GM21786 (cell line): ENCODE data around the gene TBC1D5.

ENCODE experiments used
- ATAC-seq: cut with Tn5 transposase; IDR thresholded peaks from one replicate; pipeline ENCODE4 v1.9.1; 2021; ENCODE audit not compliant: unreplicated experiment

Gene TBC1D5

DNA sequence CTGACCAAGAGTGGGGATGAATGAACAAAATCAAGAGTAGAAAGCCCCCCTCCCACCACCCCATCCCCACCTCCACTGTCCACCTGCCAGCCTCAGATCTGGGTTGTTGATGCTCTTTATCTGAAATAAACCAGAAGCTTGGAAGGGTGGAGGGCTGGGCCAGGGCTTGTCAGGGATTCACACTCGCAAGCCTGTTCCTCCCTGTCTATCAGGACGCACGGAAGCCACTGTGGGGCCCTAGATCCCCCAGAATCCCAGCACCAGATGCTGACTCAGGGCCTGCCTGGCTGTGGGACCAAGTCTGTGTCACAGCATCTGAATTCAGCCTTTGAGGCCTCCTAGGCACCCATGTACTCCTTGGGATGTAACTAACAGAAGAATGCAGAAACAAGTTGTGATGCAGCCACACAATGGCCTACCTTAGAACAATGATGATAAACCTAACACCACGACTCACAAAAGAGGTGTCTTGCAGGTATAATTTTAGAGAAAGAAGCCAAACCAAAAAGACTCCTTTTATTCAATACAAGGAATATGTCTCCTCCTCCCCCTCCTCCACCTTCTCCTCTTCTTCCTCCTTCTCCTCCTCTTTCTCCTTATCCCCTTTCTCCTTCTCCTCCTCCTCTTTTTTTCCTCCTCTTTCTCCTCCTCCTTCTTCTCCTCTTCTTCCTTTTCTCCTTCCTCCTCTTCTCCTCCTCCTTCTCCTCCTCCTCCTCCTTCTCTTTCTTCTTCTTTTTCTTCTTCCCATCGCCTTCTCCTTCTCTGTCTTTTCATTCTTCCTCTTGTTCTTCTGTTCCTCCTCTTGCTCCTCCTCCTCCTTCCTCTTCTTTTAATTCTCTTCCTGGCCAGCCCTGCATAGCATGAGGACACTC is 623.0 kb downstream of the TBC1D5 start:
- no peak for ATAC-seq

DNA sequence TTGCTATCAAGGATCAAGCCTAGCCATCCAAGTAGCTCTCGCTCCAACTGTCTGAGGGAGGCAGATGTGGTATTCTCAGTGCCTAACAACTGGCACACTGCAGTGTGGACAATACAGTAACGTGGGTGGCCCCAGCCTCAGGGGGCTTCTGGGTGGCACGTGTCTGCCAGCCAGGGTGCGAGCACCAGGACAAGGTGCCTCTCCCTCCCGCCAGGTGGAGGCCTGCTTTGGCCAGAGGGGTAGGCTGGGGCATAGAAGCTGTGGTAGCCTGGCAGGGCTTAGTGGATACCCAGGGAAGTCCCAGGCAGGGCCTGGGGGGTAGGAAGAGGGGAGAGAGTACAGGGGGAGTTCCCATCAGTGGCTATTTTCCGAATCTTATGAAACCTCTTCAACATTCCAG is 623.7 kb downstream of the TBC1D5 start:
- no peak for ATAC-seq

DNA sequence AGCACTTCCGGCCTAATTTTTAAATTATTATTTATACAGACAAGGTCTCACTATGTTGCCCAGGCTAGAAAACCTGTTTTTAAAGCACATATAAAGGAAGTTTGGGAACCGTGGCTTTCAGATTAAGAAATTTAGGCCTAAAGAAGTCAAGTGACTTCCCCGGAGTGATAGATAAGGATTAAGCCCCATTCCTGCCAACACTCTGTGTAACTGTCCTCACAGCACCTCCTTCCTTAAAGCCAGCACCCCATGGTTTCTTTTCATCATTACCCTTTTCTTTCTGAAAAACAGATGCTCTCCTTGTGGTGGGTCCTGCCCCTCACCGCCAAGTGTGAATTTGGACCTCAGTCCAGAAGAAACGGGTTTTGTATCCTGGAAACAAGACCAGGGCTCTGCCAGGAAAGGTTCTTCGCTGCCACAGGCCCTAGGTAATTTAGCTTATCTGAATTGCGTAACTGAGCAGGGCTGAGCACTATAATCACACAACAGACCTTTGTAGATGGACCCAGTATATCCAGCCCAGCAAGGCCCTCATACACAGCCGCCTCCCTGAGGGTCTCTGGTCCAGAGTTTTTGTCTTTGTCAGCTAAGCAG is 626.3 kb downstream of the TBC1D5 start:
- ATAC-seq = no peak

DNA sequence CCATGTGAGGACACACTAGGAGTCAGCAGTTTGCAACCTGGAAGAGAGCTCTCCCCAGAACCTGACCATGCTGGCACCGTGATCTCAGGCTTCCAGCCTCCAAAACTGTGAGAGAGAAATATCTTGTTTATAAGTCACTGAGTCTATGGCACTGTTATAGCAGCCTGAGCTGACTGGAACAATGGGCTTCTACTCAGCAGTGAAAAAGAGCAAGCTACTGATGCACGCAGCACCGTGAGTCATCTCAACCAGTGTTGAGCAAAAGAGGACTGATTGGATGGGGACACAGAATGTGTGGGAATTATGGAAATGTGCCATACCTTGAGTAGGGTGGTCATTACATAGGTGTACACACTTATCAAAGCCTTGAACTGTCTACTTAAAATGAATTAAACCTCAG is 627.2 kb downstream of the TBC1D5 start:
- ATAC-seq = no peak

DNA sequence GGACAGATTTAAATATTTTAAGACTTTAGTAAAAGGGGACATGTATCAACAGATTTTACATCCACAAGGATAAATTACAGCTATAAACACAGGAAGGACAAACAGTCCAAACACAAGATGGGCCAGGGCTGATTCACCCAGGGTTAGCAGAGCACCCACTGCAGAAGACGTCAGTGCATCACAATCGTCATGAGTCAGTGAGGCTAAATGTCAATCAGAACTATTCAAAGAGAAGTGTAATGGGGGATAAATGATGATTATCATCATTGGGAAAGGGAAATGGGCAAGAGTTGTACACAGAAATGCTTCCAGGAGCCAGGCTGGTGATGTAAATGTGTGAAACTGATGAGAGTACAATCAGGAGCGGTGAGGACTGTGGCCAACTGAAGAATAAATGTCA is 630.8 kb downstream of the TBC1D5 start:
- no peak for ATAC-seq

DNA sequence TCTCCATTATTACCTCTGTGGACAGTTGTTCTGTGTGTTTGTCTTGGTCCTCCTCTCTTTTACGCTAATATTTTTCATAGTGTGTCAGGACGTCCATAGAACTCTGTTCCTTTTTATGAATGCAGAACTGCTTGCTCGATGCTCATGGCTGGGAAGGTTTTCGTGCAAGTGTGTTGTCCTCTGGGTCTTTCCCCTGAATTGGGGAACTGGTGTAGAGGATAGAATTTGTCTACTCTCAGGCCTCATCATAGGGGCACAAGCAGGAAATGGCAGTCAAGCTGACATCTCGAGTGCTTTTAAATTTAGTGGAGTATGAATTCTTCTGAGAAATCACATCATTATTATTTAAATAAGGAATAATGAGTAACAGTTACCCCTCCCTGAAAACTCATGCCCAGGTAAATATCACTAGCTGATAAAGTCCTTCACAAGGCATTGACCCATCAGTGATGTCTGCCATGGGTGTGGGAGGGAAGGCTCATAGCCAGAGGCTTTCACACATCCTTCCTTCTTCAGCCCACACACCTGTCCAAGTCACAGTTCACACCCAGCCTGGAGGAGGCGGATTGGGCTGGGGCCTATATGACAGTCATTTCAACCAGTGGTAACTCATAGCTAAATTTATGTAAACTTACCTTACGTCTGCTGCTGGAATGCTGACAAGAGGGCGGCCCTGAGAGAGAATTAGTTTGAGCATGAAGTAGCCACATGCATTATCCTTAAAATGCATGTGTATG is 631.6 kb downstream of the TBC1D5 start:
- no peak for ATAC-seq
